Measurements from ENCODE around the gene HOXB5.
A peak's percentile ranks its signal among the peaks of the same experiment; 100 is the strongest.

HOXB5 gene

GRCh38 chr17:48578616-48579470 lies 14.7 kb downstream of the HOXB5 start:
- TF ChIP-seq CTCF (conservative IDR thresholded peaks at IDR 0.05; ENCODE audit: low read length): no peak
- no peak for TF ChIP-seq EZH2phosphoT487 (IDR thresholded peaks at IDR 0.05; ENCODE audit: borderline replicate concordance)
- Histone ChIP-seq H4K20me1 (ENCODE audit: insufficient read depth, low read length, poor library complexity, severe bottlenecking) (peaks cover 81% of the 10 kb centered on the region), H3K9ac (ENCODE audit: low read depth, low read length, poor library complexity, severe bottlenecking) (peak overlapping the region; percentile 100), H3K4me2 (ENCODE audit: low read depth, low read length, poor library complexity, severe bottlenecking) (peak overlapping the region; percentile 98), H3K9me3 (ENCODE audit: insufficient read depth, low read depth, low read length) (no peaks in the 10 kb centered on the region), H3K36me3 (ENCODE audit: insufficient read depth, low read length) (peaks cover 58% of the 10 kb centered on the region), H3F3A (ENCODE audit: low read depth) (peaks cover 10% of the 10 kb centered on the region), H3K27me3 (ENCODE audit: insufficient read depth, low read length, poor library complexity, severe bottlenecking) (peaks cover 31% of the 10 kb centered on the region), H2AFZ (ENCODE audit: low read length) (no peak overlapping the region), H3K4me3 (ENCODE audit: low read length, poor library complexity, severe bottlenecking) (peak overlapping the region; percentile 89), H3K79me2 (ENCODE audit: insufficient read depth, low read length) (peaks cover 98% of the 10 kb centered on the region), H3K9me2 (replicated peaks; ENCODE audit: low read depth, low read length) (no peaks in the 10 kb centered on the region), H3K4me1 (ENCODE audit: insufficient read depth, low read length, poor library complexity, severe bottlenecking) (peaks cover 62% of the 10 kb centered on the region)

GRCh38 chr17:48577946-48578615 lies 15.5 kb downstream of the HOXB5 start, which contains the start of gene HOXB4:
Gene HOXB4, minus strand, starts transcription at chr17:48578350. Its CDS starts 31 bp downstream, at chr17:48578319.
- Histone ChIP-seq H3K27me3 (ENCODE audit: insufficient read depth, low read length, poor library complexity, severe bottlenecking) (peaks cover 28% of the 10 kb centered on the region), H3K4me1 (ENCODE audit: insufficient read depth, low read length, poor library complexity, severe bottlenecking) (peaks cover 62% of the 10 kb centered on the region), H2AFZ (ENCODE audit: low read length) (no peak within 1 kb of the TSS), H3K36me3 (ENCODE audit: insufficient read depth, low read length) (peaks cover 57% of the 10 kb centered on the region), H3K9me2 (replicated peaks; ENCODE audit: low read depth, low read length) (no peaks in the 10 kb centered on the region), H3K79me2 (ENCODE audit: insufficient read depth, low read length) (peaks cover 98% of the 10 kb centered on the region), H3K4me3 (ENCODE audit: low read length, poor library complexity, severe bottlenecking) (peak within 1 kb of the TSS; percentile 89), H4K20me1 (ENCODE audit: insufficient read depth, low read length, poor library complexity, severe bottlenecking) (peaks cover 79% of the 10 kb centered on the region), H3K9me3 (ENCODE audit: insufficient read depth, low read depth, low read length) (no peaks in the 10 kb centered on the region), H3F3A (ENCODE audit: low read depth) (peaks cover 12% of the 10 kb centered on the region), H3K9ac (ENCODE audit: low read depth, low read length, poor library complexity, severe bottlenecking) (peak within 1 kb of the TSS; percentile 100), H3K4me2 (ENCODE audit: low read depth, low read length, poor library complexity, severe bottlenecking) (peak within 1 kb of the TSS; percentile 98)
- TF ChIP-seq EZH2phosphoT487 (IDR thresholded peaks at IDR 0.05; ENCODE audit: borderline replicate concordance): no peak
- no peak for TF ChIP-seq CTCF (conservative IDR thresholded peaks at IDR 0.05; ENCODE audit: low read length)

GRCh38 chr17:48577330-48577945 lies 16.1 kb downstream of the HOXB5 start:
- Histone ChIP-seq H3K4me2 (ENCODE audit: low read depth, low read length, poor library complexity, severe bottlenecking) (peak overlapping the region; percentile 98), H3K9me2 (replicated peaks; ENCODE audit: low read depth, low read length) (no peaks in the 10 kb centered on the region), H3K9ac (ENCODE audit: low read depth, low read length, poor library complexity, severe bottlenecking) (peak overlapping the region; percentile 95), H4K20me1 (ENCODE audit: insufficient read depth, low read length, poor library complexity, severe bottlenecking) (peaks cover 77% of the 10 kb centered on the region), H3K9me3 (ENCODE audit: insufficient read depth, low read depth, low read length) (no peaks in the 10 kb centered on the region), H2AFZ (ENCODE audit: low read length) (no peak overlapping the region), H3K4me3 (ENCODE audit: low read length, poor library complexity, severe bottlenecking) (peak overlapping the region; percentile 89), H3K36me3 (ENCODE audit: insufficient read depth, low read length) (peaks cover 58% of the 10 kb centered on the region), H3K27me3 (ENCODE audit: insufficient read depth, low read length, poor library complexity, severe bottlenecking) (peaks cover 21% of the 10 kb centered on the region), H3K79me2 (ENCODE audit: insufficient read depth, low read length) (peaks cover 98% of the 10 kb centered on the region), H3K4me1 (ENCODE audit: insufficient read depth, low read length, poor library complexity, severe bottlenecking) (peaks cover 66% of the 10 kb centered on the region), H3F3A (ENCODE audit: low read depth) (peaks cover 12% of the 10 kb centered on the region)
- TF ChIP-seq CTCF (conservative IDR thresholded peaks at IDR 0.05; ENCODE audit: low read length) (no peak), EZH2phosphoT487 (IDR thresholded peaks at IDR 0.05; ENCODE audit: borderline replicate concordance) (peak; percentile 63; the same call in 1 of the 2 replicates)

All from Loucy (cell line).